ENCODE data around the gene PIP5K1C.

The PIP5K1C gene

GRCh38 chr19:3721887-3722442 is 21.7 kb upstream of the PIP5K1C start:
- no peak for DNase-seq

DNA sequence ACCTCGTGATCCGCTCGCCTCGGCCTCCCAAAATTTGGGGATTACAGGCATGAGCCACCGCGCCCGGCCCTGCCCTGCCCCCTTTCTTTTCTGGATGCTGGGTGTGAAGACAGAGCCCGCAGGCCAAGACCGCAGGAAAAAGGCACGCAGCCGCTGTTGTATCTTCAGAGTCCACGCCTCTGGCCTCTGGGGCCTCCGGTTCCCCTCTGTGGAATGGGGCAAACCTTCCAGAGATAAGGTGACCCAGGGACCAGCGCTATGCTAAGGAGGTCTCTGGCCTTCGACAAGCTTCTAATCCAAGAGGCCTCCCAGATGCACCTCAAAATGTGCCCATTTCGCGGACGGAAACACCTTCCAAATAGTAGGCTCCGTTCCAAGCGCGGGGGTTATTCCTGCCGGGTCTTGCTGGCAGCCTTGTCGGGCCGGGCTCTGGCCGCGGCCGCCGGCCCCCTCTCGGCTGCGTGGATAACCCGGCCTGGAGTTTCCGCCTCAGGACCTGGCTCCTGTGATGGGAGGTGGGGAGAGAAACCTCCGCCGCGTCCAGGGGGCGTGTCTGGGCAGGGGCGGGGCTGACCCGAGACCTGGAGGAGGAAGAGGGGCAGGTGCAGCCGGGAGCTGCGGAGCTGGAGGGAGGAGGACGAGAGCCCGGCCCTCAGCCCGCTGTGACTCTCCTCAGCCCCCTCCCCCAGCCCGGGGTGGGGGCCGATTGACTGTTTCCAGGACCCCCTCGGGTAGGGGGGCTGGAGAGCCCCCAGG is 21.0 kb upstream of the PIP5K1C start:
- no peak for DNase-seq

DNA sequence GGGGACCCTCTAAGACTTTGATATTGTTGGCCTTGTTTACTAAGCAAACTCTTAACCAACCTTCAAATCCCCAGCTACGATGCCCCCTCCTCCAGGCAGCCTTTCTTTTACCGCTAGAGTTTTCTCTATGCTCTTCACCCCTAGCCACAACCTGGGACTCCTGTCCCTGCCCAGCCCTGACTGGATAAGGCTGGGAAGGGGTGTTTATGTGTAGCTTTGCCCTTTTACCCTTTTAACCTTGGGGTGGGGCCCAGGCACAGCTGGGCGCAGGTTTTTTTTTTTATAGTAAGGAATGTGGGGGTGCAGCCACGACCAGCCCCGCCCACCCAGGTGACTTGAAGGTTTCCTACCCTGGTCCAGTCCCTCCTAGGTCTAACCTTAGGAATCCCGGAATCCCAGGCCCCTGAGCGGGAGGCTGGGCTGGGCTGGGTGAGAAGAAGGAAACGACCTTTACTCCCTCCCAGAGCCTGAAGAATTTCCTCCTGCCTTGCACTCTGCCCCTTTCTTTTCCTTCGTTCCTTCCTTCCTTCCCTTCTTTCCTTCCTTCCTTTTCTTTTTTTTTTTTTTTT is 20.2 kb upstream of the PIP5K1C start:
- DNase-seq = no peak

- no peak for DNase-seq
These were observed 19.6 kb upstream of the PIP5K1C start for GRCh38 chr19:3719868-3720267.

DNA sequence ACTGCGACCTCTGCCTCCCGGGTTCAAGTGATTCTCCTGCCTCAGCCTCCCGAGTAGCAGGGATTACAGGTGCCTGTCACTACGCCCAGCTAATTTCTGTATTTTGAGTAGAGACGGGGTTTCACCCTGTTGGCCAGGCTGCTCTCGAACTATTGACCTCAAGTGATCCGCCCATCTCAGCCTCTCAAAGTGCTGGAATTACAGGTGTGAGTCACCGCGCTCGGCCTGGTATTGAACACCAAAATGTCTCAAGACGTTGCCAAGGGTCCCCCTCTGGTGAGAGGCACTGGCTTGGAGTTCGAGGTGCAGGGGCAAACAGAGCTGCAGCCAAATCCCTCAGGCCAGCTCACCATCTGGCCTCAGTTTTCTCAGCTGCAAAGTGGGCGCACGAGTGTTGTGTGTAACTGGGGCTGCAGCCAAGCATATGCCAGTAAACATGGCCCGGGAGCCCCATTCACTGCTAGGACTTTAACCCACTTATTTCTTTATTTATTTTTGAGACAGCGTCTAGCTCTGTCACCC is 15.9 kb upstream of the PIP5K1C start:
- no peak for DNase-seq

DNA sequence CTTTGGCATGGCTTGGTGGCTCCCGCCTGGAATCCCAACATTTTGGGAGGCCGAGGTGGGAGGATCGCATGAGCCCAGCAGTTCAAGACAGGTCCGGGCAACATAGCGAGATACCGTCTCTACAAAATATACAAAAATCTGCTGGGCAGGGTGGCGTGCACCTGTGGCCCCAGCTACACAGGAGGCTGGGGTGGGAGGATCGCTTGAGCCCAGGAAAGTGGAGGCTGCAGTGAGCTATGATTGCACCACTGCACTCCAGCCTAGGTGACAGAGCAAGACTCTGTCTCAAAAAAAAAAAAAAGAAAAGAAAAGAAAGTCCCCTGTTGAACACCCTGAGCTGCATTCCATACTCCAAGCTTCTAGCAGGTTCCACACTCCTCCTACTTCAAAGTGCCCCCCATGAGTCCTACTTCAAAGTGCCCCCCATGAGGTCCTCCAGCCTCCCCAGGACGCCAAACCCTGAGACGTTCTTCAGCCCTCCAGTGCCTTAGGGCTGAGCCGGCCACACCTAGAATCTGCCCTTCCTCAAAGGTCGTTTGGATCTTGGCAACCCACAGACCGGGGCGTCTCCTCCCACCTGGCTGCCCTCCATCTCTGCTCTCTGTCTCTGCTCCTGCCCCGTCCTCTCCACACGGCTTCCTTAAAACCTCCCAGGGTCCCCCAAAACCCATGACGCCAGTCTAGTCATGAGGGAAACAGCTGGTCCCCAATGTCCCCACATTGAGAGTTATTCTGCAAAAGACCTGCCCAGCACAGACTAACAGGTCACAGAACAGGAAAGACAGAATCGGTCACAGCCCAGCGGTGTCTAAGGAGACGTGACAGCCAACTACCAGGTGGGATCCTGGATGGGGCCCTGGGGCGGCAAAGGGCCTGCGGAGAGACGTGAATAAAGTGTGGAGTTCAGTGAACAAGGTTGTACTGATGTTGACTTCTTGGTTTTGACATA is 12.7 kb upstream of the PIP5K1C start:
- DNase-seq = no peak

DNA sequence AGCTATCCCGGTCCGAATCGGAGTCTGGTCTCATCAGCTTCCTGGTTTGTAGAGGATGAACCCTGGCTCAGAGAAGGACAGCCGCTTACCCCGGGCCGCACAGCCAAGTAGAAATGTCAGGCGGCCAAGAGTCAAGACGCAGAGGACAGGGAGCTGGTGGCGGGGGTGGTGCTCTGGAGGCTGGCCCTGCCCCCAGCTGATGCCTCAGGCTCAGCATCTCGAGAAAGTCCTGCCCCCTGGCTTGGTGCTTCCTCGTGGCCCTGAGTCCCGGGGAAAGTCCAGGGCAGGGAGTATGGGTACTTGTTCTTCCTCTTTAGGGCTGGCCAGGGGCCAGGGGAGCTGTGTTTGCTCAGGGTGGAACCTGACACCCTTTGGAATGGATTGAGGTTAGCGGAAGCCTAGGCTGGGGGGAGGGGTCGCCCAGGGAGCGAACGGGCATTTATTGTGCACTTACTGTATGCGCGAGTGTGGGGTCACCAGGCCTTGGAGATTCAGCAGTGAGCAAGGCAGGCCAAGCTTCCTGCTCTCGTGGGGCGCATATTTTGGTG is 10.1 kb upstream of the PIP5K1C start:
- no peak for DNase-seq

DNA sequence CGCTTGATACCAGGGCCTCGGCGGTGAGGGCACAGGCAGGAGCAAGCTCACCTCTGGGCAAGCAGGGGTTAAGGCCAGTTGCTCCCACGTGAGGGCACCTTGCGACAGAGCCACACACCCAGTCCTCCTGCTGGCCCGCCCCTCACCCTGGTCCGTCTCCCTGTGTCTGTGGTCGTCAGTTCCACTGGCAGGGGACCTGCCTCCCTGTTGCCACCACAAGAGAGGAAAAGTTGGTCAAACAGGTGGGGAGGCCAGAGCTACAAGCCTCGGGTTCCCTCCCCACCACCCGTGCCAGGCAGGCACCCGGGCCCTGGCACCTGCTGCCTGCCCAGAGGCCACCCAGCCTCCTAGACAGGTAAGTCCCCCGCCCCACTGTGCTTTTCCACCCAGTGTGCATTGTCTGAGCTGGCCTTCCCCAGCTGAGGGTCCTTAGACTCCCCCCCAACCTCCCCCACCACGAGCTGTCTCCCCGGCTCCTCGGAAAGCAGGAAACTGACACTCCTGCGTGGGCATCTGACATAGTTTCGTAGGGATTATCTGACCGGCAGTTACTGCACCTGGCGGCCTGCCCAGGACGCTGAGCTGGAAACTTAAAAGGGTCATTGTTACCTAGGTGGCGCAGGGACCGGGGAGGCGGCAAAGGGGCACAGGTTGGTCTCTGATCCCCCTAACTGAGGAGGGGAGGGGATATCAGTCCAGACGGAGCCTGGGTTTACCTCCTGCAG is 8.1 kb upstream of the PIP5K1C start, which contains the start of gene TJP3:
Gene TJP3 (plus strand): TSS at position 178 of the 725 bp plus-strand sequence. CDS start 20,049 bp downstream, outside the sequence.
- DNase-seq = no peak

DNA sequence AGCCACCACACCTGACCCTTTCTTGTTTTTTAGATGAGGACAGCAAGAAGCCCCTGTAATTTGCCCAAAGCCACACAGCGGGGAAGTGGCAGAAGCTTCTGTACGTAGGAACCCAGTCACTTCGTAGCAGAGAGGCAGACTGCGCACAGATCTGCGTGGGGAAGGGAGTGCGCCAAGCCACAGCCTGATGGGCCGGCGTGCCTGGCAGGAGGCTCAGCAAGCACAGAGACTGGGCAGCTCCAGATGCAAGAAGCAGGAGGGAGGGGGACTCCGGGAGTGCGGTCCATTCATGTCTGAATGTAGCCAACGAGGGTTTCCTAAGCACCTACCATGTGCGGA is 7.6 kb upstream of the PIP5K1C start:
- no peak for DNase-seq

DNA sequence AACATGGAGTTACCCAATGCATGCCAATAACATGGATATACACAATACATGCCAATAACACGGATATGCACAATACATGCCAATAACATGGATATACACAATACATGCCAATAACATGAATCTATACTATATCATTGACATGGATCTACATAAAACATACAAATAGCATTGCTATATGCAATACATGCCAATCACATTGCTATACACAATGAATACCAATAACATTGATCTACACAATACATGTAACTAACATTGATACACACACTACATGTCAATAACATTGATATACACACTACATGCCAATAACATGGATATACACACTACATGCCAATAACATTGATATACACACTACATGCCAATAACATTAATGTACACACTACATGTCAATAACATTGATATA is 932 bp upstream of the PIP5K1C start:
- DNase-seq = no peak

- DNase-seq = no peak
These were observed 477 bp downstream of the PIP5K1C start for GRCh38 chr19:3699741-3700241.

DNA sequence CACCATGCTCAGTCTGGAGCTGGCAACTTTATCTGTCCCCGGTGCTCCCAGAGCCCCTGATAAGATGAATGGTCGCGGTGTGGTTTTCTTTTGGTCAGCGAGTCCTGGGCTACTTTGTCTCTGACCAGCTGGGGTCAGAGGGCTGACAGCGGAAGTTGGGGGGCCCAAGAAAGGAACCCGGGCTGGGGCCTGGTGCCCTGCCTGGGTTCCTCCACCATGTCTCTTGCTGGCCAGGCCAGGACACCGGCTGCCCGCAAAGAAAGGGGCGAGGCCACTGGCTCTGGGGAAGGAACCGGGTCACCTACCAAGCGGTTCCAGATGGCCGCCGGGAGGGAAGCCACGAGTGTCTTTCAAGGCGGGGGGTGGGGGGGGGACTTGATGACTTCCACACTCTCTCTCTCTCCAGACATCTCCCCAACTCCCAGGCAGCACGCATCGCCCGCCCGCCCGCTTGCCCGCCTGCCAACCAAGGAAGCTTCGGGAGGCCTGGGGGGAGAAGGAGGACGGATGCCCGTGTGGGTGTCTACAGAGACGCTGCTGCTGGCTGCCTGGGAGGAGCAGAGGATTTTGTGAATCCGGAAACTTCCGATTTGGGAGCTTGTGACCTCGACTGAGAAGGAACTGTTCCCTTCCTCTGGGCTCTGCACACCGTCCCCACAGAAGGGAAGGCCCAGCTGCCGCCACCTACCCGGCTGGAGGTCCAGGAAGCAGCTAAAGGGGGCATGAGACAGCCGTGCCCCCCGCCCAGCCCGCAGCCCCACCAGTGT is 1.1 kb downstream of the PIP5K1C start:
- no peak for DNase-seq

GRCh38 chr19:3698386-3698950 is 1.8 kb downstream of the PIP5K1C start:
- no peak for DNase-seq

DNA sequence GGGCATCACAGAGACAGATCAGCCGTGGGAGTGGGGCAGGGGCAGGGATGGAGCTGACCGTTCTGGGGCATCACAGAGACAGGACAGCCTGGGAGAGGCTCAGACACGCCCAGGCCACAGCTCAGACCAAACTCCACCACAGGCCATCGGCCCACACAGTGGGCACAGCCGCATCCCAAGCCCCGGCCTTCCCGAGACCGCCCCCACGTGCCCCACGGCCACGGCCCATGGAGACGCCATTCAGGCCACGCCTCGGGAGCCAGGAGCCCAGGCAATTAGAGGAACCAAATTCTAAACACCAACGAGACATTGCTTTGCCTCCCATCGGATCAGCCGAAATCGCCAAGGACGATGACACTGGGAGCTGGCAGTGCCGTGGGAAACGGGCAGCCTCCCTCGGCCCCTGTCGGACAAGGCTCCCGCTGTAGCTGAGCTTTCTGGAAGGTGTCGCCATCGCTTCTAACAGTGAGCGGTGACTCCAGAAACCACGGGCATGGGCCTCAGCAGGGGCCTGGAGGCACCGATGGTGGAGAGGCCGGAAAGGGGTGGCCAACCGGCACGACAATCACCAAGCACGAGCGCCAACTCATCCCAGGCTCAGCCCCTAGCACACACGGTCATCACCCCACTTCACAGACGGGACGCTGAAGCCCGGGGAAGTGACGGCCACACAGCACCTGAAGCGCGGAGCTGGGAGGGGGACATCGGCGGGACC is 2.4 kb downstream of the PIP5K1C start:
- DNase-seq = no peak

- DNase-seq = no peak
These were observed 3.2 kb downstream of the PIP5K1C start for GRCh38 chr19:3697094-3697493.

GRCh38 chr19:3696660-3696995 is 3.6 kb downstream of the PIP5K1C start:
- DNase-seq = no peak

GRCh38 chr19:3695986-3696659 is 4.1 kb downstream of the PIP5K1C start:
- no peak for DNase-seq

GRCh38 chr19:3695124-3695733 is 5.0 kb downstream of the PIP5K1C start:
- DNase-seq = no peak
